GM10266 (cell line): ENCODE data around the gene BCL10.
"Not testable (repeated sequence)": the region's sequence is repeated elsewhere in the genome, so short reads cannot be mapped to it uniquely, and the experiment has no call there.

Source experiments
- DNase-seq: peaks from one replicate; pipeline ENCODE4 v3.0.0; 2012; ENCODE audit errors: extremely low spot score
- TF ChIP-seq, protein P1 (sequence below): IDR thresholded peaks from 2 replicates; pipeline ENCODE4 v1.5.1; 2012; ENCODE audit warnings: mild to moderate bottlenecking, low read depth; ENCODE audit not compliant: control insufficient read depth, insufficient read depth; ENCODE audit errors: missing control alignments

The BCL10 gene

DNA sequence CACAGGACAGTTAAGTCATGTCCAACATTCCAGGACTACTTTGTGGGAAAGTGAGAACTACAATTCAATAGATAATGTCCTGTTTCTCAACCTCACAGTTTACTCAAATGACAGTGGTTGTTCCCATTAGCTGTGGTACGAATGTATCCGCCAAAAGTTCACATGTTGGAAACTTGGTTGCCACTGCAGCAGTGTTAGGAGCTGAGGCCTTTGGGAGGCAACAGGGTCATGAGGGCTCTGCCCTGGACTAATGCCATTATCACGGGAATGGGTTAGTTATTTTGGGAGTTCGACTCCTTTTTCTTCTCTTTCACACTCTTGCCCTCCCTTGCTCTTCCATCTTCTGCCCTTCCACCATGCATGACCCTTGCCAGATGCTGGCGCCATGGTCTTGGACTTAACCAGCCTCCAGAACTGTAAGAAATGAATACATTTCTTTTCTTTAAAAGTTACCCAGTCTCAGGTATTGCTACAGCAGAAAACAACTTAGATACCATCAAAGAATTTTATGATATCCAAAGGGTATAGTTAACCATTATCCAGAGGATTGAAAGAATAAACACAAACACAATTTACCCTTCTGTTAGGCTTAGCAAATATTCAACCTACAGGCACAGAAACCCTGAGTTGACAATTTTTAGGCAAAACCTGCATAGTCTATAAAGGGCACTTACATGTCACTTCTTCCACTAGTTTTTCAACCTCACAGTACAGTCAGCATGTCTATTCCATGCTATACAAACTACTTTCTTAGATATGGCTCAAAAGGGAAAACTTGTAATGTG, 7.4 kb downstream of the BCL10 start:
- DNase-seq: no peak
- TF ChIP-seq, protein P1, sequence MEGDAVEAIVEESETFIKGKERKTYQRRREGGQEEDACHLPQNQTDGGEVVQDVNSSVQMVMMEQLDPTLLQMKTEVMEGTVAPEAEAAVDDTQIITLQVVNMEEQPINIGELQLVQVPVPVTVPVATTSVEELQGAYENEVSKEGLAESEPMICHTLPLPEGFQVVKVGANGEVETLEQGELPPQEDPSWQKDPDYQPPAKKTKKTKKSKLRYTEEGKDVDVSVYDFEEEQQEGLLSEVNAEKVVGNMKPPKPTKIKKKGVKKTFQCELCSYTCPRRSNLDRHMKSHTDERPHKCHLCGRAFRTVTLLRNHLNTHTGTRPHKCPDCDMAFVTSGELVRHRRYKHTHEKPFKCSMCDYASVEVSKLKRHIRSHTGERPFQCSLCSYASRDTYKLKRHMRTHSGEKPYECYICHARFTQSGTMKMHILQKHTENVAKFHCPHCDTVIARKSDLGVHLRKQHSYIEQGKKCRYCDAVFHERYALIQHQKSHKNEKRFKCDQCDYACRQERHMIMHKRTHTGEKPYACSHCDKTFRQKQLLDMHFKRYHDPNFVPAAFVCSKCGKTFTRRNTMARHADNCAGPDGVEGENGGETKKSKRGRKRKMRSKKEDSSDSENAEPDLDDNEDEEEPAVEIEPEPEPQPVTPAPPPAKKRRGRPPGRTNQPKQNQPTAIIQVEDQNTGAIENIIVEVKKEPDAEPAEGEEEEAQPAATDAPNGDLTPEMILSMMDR: no peak

DNA sequence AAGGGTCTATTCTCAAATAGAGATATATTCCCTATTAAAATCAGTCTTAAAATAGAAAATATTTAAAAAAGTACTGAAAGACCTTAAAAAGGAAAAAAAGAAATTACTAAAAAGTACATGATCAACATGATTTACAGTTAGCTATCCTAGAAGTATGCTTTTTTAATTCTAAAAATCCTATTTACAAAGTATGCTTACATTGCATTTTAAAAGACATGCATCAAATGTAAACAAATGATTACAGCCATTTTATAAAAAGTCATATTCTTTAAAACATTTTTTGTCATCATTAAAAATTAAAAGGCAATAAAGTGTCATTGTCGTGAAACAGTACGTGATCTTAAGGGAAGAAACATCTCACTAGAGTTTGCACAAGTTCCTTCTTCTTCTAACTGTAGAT, 9.1 kb downstream of the BCL10 start:
- no peak for DNase-seq
- TF ChIP-seq, protein P1: no peak

DNA sequence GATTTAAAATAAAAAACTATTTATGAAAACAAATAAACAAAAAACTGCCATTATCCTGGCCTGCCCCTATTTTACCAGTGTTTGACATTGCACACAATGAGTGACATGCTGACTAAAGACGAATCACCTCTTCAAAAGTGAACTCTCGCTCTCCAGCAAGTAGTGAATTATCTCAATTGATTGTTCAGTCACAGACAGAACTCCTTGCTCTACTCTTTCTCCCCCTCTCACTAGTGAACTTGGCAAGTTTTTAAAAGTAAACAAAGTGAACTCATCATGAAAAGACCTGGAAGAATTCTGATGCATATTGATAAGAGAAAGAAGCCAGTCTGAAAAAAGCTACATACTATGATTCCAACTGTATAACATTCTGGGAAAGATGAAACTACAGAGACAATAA, 12.3 kb downstream of the BCL10 start:
- DNase-seq: no peak
- TF ChIP-seq, protein P1: no peak

DNA sequence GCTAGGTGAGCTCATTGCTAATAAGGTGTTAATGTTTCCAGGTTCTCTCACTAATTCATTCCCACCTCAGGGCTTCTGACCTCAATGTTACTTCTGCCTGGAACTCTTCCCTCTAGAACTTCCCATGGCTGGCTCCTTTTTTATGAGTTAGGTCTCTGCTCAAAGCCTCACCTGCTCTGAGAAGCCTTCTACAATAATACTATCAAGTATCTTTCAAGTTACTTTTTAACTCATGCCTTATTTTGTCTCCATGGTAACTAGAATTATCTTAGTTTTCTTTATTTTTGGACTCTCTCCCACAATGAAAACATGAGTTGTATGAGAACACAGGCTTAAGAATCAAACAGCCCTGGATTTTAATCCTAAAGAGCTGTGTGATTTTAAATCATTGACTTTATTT, 13.4 kb downstream of the BCL10 start:
- no peak for DNase-seq
- TF ChIP-seq, protein P1: no peak

DNA sequence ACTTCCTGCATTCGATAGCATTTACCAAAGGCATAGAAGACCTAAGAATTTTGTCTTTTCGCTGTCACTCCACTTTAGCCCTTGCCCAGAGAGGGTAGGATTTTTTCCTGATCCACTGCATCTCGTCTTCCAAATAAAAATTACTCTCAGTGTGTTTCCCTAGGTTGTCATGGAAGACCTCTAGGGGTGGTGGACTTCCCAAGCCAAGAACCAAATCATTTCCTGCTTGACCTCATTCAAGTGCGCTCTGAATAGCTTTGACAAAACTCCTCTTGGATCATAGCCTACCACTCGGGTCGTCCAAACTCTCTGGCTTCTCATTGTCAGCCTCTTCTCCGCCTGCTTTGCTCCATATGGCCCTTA, 16.5 kb downstream of the BCL10 start:
- TF ChIP-seq, protein P1: no peak
- DNase-seq: no peak

DNA sequence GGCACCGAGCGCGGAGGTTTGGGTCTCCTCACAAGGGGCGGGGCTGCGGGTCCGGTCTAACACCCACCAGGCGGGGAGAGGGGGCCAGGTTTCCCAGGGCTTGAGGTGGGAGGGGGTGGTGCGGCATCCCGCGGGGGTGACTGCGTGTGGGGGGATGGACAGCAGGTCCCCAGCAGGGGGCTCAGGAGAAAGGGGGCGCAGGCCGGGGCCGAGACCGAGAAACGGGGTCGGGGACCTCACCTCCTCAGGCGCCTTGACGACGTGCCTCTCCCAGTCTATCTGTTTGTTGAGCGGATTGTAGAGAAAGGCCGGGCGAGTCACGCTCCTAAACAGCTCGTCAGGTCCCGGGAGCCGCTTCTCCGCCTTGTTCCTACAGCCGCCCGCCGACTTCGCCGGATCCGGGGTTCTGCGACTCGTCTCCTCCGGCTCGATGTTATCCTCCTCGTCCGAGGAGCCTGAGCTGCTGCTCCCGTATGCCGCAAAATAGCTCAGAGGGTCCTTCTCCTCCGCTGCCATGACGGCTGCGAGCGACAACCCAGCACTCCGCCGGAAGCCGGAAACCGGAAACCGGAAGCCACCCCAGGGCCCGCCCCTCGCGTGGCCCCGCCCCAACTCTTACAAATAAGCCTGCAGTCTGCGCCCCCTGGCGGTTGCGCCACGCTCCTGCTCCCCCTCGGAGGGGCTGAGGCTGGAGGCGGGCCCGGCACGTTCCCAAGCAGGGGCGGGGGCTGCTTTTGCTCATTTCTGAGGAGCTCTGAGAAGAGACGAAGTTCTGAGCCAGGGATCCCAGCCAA, 17.1 kb downstream of the BCL10 start, which contains the start of gene C1orf52:
Gene C1orf52 (minus strand): TSS at position 545 of the 794 bp plus-strand sequence. CDS start 29 bp downstream, at position 516.
- peak; percentile 89 for DNase-seq
- TF ChIP-seq, protein P1: peak; percentile 95

DNA sequence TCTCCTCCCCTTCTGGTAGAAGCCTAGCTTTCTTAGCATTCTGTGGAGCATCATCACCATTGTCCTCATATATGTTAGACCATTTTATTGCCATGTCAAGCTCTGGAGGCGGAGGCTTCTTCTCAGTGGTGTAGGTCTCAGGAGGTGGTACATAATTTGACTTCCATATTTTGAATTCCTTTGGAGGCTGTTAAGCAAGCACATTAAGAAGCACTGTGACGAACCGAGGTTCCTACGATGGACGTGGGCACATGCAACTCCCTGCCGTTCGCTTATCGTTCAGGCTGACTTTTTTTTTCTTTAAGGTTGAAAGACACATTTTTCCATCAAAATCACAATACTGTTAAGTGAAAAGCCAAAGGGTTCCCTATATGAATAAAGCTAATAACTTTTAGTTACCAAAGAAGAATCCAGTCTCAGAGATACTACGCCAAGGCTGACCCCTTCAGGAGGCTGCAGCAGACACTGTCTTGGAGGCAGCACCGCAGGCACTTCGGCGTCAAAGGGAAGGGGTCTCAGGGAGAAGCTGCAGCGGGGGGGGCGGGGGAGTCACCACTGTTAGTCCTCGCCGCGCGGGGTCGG, 17.8 kb downstream of the BCL10 start:
- TF ChIP-seq, protein P1: no peak
- DNase-seq: no peak

DNA sequence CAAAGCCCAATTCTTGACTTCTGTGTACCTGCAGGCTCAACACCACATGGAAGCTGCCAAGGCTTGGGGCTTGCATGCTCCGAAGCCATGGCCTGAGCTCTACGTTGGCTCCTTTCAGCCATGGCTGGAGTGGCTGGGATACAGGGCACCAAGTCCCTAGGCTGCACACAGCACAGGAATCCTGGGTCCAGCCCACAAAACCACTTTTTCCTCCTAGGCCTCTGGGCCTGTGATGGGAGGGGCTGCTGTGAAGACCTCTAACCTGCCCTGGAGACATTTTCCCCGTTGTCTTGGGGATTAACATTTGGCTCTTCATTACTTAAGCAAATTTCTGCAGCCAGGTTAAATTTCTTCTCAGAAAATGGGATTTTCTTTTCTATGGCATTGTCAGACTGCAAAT, 27.4 kb downstream of the BCL10 start:
- DNase-seq: not testable (repeated sequence)
